Parathyroid adenoma (tissue), 2 donors: ENCODE measurements around the gene FRMD4A.

Experiments
- H2AFZ ChIP-seq: fragments of 300-600 bp; sonication (generic); one replicate; pipeline ENCODE4 v1.7.0; 2017; ENCODE audit warnings: antibody characterized with exemption, mild to moderate bottlenecking
- H3K27ac ChIP-seq: fragments of 300-600 bp; sonication (generic); one replicate; pipeline ENCODE4 v1.7.0; 2017
- H3K27me3 ChIP-seq: fragments of 300-600 bp; sonication (generic); one replicate; pipeline ENCODE4 v1.7.0; 2017; ENCODE audit warnings: low read length; ENCODE audit not compliant: control insufficient read depth, insufficient read depth
- H3K36me3 ChIP-seq: fragments of 300-600 bp; sonication (generic); one replicate; pipeline ENCODE4 v1.7.0; 2017; ENCODE audit warnings: low read length; ENCODE audit not compliant: control insufficient read depth, insufficient read depth
- H3K4me1 ChIP-seq: fragments of 300-600 bp; sonication (generic); one replicate; pipeline ENCODE4 v1.7.0; 2017; ENCODE audit warnings: control low read depth
- H3K4me2 ChIP-seq: fragments of 300-600 bp; sonication (generic); one replicate; pipeline ENCODE4 v1.7.0; 2017; ENCODE audit warnings: low read length
- H3K4me3 ChIP-seq: fragments of 300-600 bp; sonication (generic); one replicate; pipeline ENCODE4 v1.7.0; 2017; ENCODE audit warnings: low read depth, low read length
- H3K79me2 ChIP-seq: fragments of 300-600 bp; sonication (generic); one replicate; pipeline ENCODE4 v1.7.0; 2017; ENCODE audit warnings: control low read depth
- H3K9ac ChIP-seq: fragments of 300-600 bp; sonication (generic); one replicate; pipeline ENCODE4 v1.7.0; 2017; ENCODE audit warnings: mild to moderate bottlenecking
- H3K9me3 ChIP-seq: fragments of 300-600 bp; sonication (generic); one replicate; pipeline ENCODE4 v1.7.0; 2017; ENCODE audit warnings: low read length; ENCODE audit not compliant: control insufficient read depth
- CTCF ChIP-seq: fragments of 300-600 bp; sonication (generic); IDR thresholded peaks from one replicate; pipeline ENCODE4 v1.7.0; 2017; ENCODE audit warnings: antibody characterized with exemption, mild to moderate bottlenecking
- donor health status: primary hyperparathyroidism.

Gene FRMD4A

GRCh38 chr10:13678101-13678843, 652.5 kb downstream of the FRMD4A start:
- H2AFZ ChIP-seq, result no peak overlapping the region
- TF ChIP-seq CTCF, result no peak
- no peak overlapping the region for H3K4me2 ChIP-seq
- no peaks in the 10 kb centered on the region for H3K36me3 ChIP-seq
- H3K27ac ChIP-seq, result no peak overlapping the region
- H3K9me3 ChIP-seq, result no peaks in the 10 kb centered on the region
- no peaks in the 10 kb centered on the region for H3K4me1 ChIP-seq
- H3K79me2 ChIP-seq, result no peaks in the 10 kb centered on the region
- H3K4me3 ChIP-seq, result no peak overlapping the region
- H3K9ac ChIP-seq, result no peak overlapping the region
- no peaks in the 10 kb centered on the region for H3K27me3 ChIP-seq

- no peak overlapping the region for H3K4me2 ChIP-seq
- no peak overlapping the region for H3K9ac ChIP-seq
- H3K9me3 ChIP-seq, result no peaks in the 10 kb centered on the region
- H3K79me2 ChIP-seq, result no peaks in the 10 kb centered on the region
- H3K4me1 ChIP-seq, result no peaks in the 10 kb centered on the region
- H3K4me3 ChIP-seq, result no peak overlapping the region
- no peaks in the 10 kb centered on the region for H3K36me3 ChIP-seq
- no peak overlapping the region for H2AFZ ChIP-seq
- H3K27ac ChIP-seq, result no peak overlapping the region
- no peaks in the 10 kb centered on the region for H3K27me3 ChIP-seq
- TF ChIP-seq CTCF, result no peak
Observed at GRCh38 chr10:13674645-13675588, 655.8 kb downstream of the FRMD4A start.

- H3K27ac ChIP-seq, result no peak overlapping the region
Observed at GRCh38 chr10:13673156-13673555, 657.6 kb downstream of the FRMD4A start.

GRCh38 chr10:13672548-13672947, 658.2 kb downstream of the FRMD4A start:
- Histone ChIP-seq H3K4me3 (no peak overlapping the region), H3K36me3 (no peaks in the 10 kb centered on the region), H3K9me3 (no peaks in the 10 kb centered on the region), H3K27me3 (no peaks in the 10 kb centered on the region), H3K27ac (no peak overlapping the region), H2AFZ (no peak overlapping the region), H3K4me2 (peak overlapping the region; percentile 20), H3K79me2 (no peaks in the 10 kb centered on the region), H3K9ac (no peak overlapping the region), H3K4me1 (no peaks in the 10 kb centered on the region)
- no peak for TF ChIP-seq CTCF

More at GRCh38 chr10:13673156-13673555, 657.6 kb downstream of the FRMD4A start:
- H3K9me3 ChIP-seq, result no peaks in the 10 kb centered on the region
- no peaks in the 10 kb centered on the region for H3K4me1 ChIP-seq
- no peak overlapping the region for H3K4me3 ChIP-seq
- no peak overlapping the region for H3K9ac ChIP-seq
- no peak for TF ChIP-seq CTCF
- no peaks in the 10 kb centered on the region for H3K36me3 ChIP-seq
- no peaks in the 10 kb centered on the region for H3K27me3 ChIP-seq
- H2AFZ ChIP-seq, result no peak overlapping the region
- no peaks in the 10 kb centered on the region for H3K79me2 ChIP-seq
- no peak overlapping the region for H3K4me2 ChIP-seq
